B cell (primary cell): ENCODE results near the gene WDR70. TPM values are rescaled to one million over a fixed set of nuclear protein-coding genes. Genes with fewer than 3 reads are reported as not detected.
"Not testable (repeated sequence)": the region's sequence is repeated elsewhere in the genome, so short reads cannot be mapped to it uniquely, and the experiment has no call there.

Experiments used
- ATAC-seq: fragments of 200-7000 bp; cut with Tn5 transposase; one replicate; pipeline ENCODE4 v1.10.0; 2021; ENCODE audit warnings: low read depth, mild to moderate bottlenecking, moderate number of reproducible peaks, moderate library complexity
- CTCF ChIA-PET: fragments of 350-600 bp; sonication (Branson Sonifier 250); formaldehyde crosslinking; loops from one replicate; lab custom pipeline; 2021; ENCODE audit warnings: antibody characterized with exemption, inconsistent platforms; lab: Charles Lee
- POLR2A ChIA-PET: fragments of 350-600 bp; sonication (Branson Sonifier 250); formaldehyde crosslinking; loops from one replicate; lab custom pipeline; 2021; ENCODE audit warnings: antibody characterized with exemption; lab: Charles Lee
- DNase-seq: peaks from one replicate; pipeline ENCODE4 v3.0.0; 2013
- H2AFZ ChIP-seq: 2 replicates; pipeline ENCODE4 v1.6.1; 2012; ENCODE audit warnings: mild to moderate bottlenecking, low read depth, low read length; ENCODE audit not compliant: insufficient read depth, poor library complexity, severe bottlenecking
- H3K27ac ChIP-seq, 2 donors: 1 replicate in 1 of 2; 2 replicates in 1 of 2; pipeline ENCODE4 v1.5.1; 2012 to 2013; ENCODE audit warnings: low read length in 2 of 2, mild to moderate bottlenecking in 2 of 2, moderate library complexity in 1 of 2
- H3K27me3 ChIP-seq, 4 experiments: fragments of 200-600 bp in 1 of 4; sonication (generic) in 1 of 4; replicated peaks in 1 of 4; 1 replicate in 2 of 4; 2 replicates in 2 of 4; pipeline versions ENCODE4 v1.6.1 to v1.7.0; 2013 to 2016; ENCODE audit warnings: low read length in 3 of 4, mild to moderate bottlenecking in 2 of 4, mixed read lengths in 1 of 4, moderate library complexity in 1 of 4; ENCODE audit not compliant: insufficient read depth in 4 of 4, control insufficient read depth in 3 of 4; ENCODE audit errors: control extremely low read depth in 1 of 4
- H3K36me3 ChIP-seq, 2 experiments: replicated peaks in 1 of 2; 1 replicate in 1 of 2; 2 replicates in 1 of 2; pipeline versions ENCODE4 v1.6.1 to v1.7.1; 2013; ENCODE audit warnings: low read length in 1 of 2; ENCODE audit not compliant: insufficient read depth in 2 of 2, control insufficient read depth in 1 of 2; ENCODE audit errors: control extremely low read depth in 1 of 2, extremely low read depth in 1 of 2
- H3K4me1 ChIP-seq, 2 donors: fragments of 200-600 bp in 1 of 2; sonication (generic) in 1 of 2; 1 replicate in 1 of 2; 2 replicates in 1 of 2; pipeline versions ENCODE4 v1.5.1 to v1.6.1; 2013 to 2017; ENCODE audit warnings: low read length in 2 of 2; ENCODE audit not compliant: control insufficient read depth in 2 of 2, insufficient read depth in 2 of 2
- H3K4me2 ChIP-seq: replicated peaks from 2 replicates; pipeline ENCODE3; 2012; ENCODE audit warnings: mild to moderate bottlenecking, low read depth, low read length; ENCODE audit not compliant: poor library complexity, severe bottlenecking
- H3K4me3 ChIP-seq, 5 experiments: fragments of 200-600 bp in 1 of 5; sonication (generic) in 1 of 5; 1 replicate in 3 of 5; 2 replicates in 2 of 5; pipeline versions ENCODE4 v1.5.1 to v1.7.0; 2011 to 2016; ENCODE audit warnings: low read length in 4 of 5, mild to moderate bottlenecking in 4 of 5, low read depth in 2 of 5, control low read depth in 1 of 5, moderate library complexity in 1 of 5; ENCODE audit not compliant: insufficient read depth in 1 of 5; ENCODE audit errors: control extremely low read depth in 1 of 5, extremely low read depth in 1 of 5
- H3K79me2 ChIP-seq: fragments of 200-600 bp; sonication (generic); one replicate; pipeline ENCODE4 v1.6.0; 2016; ENCODE audit warnings: low read length; ENCODE audit not compliant: control insufficient read depth, insufficient read depth
- H3K9ac ChIP-seq: fragments of 200-600 bp; sonication (generic); 2 replicates; pipeline ENCODE4 v1.6.1; 2017; ENCODE audit warnings: mild to moderate bottlenecking, low read length, moderate library complexity
- H3K9me3 ChIP-seq, 3 donors: one replicate each; pipeline versions ENCODE4 v1.6.1 to v1.7.1; 2013; ENCODE audit warnings: low read length in 2 of 3; ENCODE audit not compliant: control insufficient read depth in 2 of 3, insufficient read depth in 1 of 3; ENCODE audit errors: control extremely low read depth in 1 of 3
- H4K20me1 ChIP-seq: 2 replicates; pipeline ENCODE4 v1.6.0; 2012; ENCODE audit warnings: mild to moderate bottlenecking, low read length; ENCODE audit not compliant: insufficient read depth, control insufficient read depth, poor library complexity, severe bottlenecking
- H3K27ac Mint-ChIP-seq: one replicate; pipeline ENCODE4 v1.8.0; 2021; ENCODE audit warnings: mixed read lengths
- H3K27me3 Mint-ChIP-seq: one replicate; pipeline ENCODE4 v1.8.0; 2021; ENCODE audit warnings: mixed read lengths
- H3K4me1 Mint-ChIP-seq: one replicate; pipeline ENCODE4 v1.8.0; 2021; ENCODE audit warnings: mixed read lengths
- H3K4me3 Mint-ChIP-seq: one replicate; pipeline ENCODE4 v1.8.0; 2021; ENCODE audit warnings: mixed read lengths
- H3K9me3 Mint-ChIP-seq: one replicate; pipeline ENCODE4 v1.8.0; 2022; ENCODE audit warnings: mixed read lengths; ENCODE audit not compliant: insufficient read depth
- CTCF ChIP-seq: fragments of 200-600 bp; IDR thresholded peaks from one replicate; pipeline ENCODE4 v1.8.0; 2022; ENCODE audit warnings: antibody characterized with exemption, mild to moderate bottlenecking
- EZH2 ChIP-seq: IDR thresholded peaks from 2 replicates; pipeline ENCODE4 v1.6.1; 2012; ENCODE audit warnings: borderline replicate concordance, low read depth, mild to moderate bottlenecking, moderate library complexity, low read length; ENCODE audit not compliant: insufficient read depth, poor library complexity, severe bottlenecking
- WGBS: methylation state at CpG from one replicate; pipeline ENCODE4 v1.1.5; 2013; ENCODE audit warnings: missing lambda C conversion rate; ENCODE audit not compliant: insufficient coverage; 5-methylcytosine and 5-hydroxymethylcytosine counted together
- intact Hi-C: fragments of 100-400 bp; cut with micrococcal nuclease; formaldehyde crosslinking; loops from one replicate; pipeline ENCODE4 v1.10.0; 2022
- polyA plus RNA-seq: library from polyadenylated mRNA; depleted of rRNA; stranded (reverse); fragments of >200 nt; gene quantifications from 2 replicates; pipeline ENCODE4 v1.2.3, GENCODE V29; 2012
- total RNA-seq, 2 donors: library from RNA; stranded (reverse); fragments of 120-200 nt in 1 of 2; gene quantifications; 1 replicate in 1 of 2; 2 replicates in 1 of 2; pipeline versions ENCODE4 v1.2.3 to v1.2.4, GENCODE V29; 2013 to 2022

Gene WDR70
- total and polyA plus RNA-seq, 2 donors (not counting 1 experiment from before 2014, with no cell fraction given): 12.8 to 46.8 TPM

GRCh38 chr5:37436146-37436934 is 57.2 kb downstream of the WDR70 start:
- Histone ChIP-seq H3K27ac (no peak overlapping the region), H2AFZ (no peak overlapping the region), H3K9ac (no peak overlapping the region), H3K79me2 (no peaks in the 10 kb centered on the region), H4K20me1 (no peaks in the 10 kb centered on the region), H3K4me3 (no peak overlapping the region), H3K4me2 (no peak overlapping the region), H3K4me1 (no peaks in the 10 kb centered on the region), H3K9me3 (no peaks in the 10 kb centered on the region), H3K27me3 (no peaks in the 10 kb centered on the region), H3K36me3 (peaks cover 6 to 7% of the 10 kb centered on the region in 2 experiments)
- CTCF ChIA-PET: no interaction called here
- ATAC-seq (no peak), DNase-seq (no peak)
- 100% methylated on average over 2 of the region's 3 CpGs for WGBS
- Mint-ChIP-seq H3K27me3 (no peaks in the 10 kb centered on the region), H3K9me3 (no peaks in the 10 kb centered on the region), H3K27ac (no peak overlapping the region), H3K4me3 (no peak overlapping the region), H3K4me1 (no peaks in the 10 kb centered on the region)
- intact Hi-C loops: no loop called here
- TF ChIP-seq CTCF: no peak
- TF ChIP-seq EZH2: no peak
- POLR2A ChIA-PET: no interaction called here

GRCh38 chr5:37437711-37438110 is 58.6 kb downstream of the WDR70 start:
- H2AFZ ChIP-seq: no peak overlapping the region
- no peaks in the 10 kb centered on the region for H3K4me1 ChIP-seq
- ATAC-seq (no peak), DNase-seq (no peak)
- TF ChIP-seq EZH2 (no peak), CTCF (no peak)
- intact Hi-C loops: no loop called here
- Mint-ChIP-seq H3K4me1 (no peaks in the 10 kb centered on the region), H3K27ac (no peak overlapping the region), H3K27me3 (no peaks in the 10 kb centered on the region), H3K9me3 (no peaks in the 10 kb centered on the region), H3K4me3 (no peak overlapping the region)
- no peak overlapping the region for H3K27ac ChIP-seq
- peaks cover 6 to 9% of the 10 kb centered on the region in 2 experiments for H3K36me3 ChIP-seq
- H3K9me3 ChIP-seq: no peaks in the 10 kb centered on the region
- no peak overlapping the region for H3K9ac ChIP-seq
- no peaks in the 10 kb centered on the region for H4K20me1 ChIP-seq
- no peak overlapping the region for H3K4me3 ChIP-seq
- ChIA-PET POLR2A (no interaction called here), CTCF (no interaction called here)
- H3K79me2 ChIP-seq: no peaks in the 10 kb centered on the region
- H3K27me3 ChIP-seq: no peaks in the 10 kb centered on the region
- no CpG with 5 or more reads among the region's 2 CpGs for WGBS
- no peak overlapping the region for H3K4me2 ChIP-seq

- DNase-seq, H2AFZ ChIP-seq, H3K4me2 ChIP-seq, H3K4me1 ChIP-seq, H3K9ac ChIP-seq, H4K20me1 ChIP-seq, H3K4me3 ChIP-seq, H3K9me3 Mint-ChIP-seq, H3K9me3 ChIP-seq, H3K27ac ChIP-seq, H3K27me3 ChIP-seq, ATAC-seq, H3K36me3 ChIP-seq, POLR2A ChIA-PET, intact Hi-C loops, H3K27me3 Mint-ChIP-seq, H3K79me2 ChIP-seq, CTCF ChIA-PET: not testable (repeated sequence)
- WGBS: no CpG with 5 or more reads among the region's 3 CpGs
- Mint-ChIP-seq H3K27ac (peak overlapping the region; percentile 37), H3K4me1 (peaks cover 15% of the 10 kb centered on the region), H3K4me3 (peak overlapping the region; percentile 11)
These were observed 66.7 kb downstream of the WDR70 start for GRCh38 chr5:37445783-37446182.
